Activated CD4-positive, alpha-beta T cell treated with anti-CD3 and anti-CD28 coated beads for 24 hours (primary cell): ENCODE measurements around the gene FAM83F.

Source experiments
- DNase-seq, 2 donors: peaks; one replicate each; pipeline ENCODE4 v3.0.0-alpha.2; 2020; ENCODE audit warnings: low read depth in 2 of 2

Gene FAM83F

DNA sequence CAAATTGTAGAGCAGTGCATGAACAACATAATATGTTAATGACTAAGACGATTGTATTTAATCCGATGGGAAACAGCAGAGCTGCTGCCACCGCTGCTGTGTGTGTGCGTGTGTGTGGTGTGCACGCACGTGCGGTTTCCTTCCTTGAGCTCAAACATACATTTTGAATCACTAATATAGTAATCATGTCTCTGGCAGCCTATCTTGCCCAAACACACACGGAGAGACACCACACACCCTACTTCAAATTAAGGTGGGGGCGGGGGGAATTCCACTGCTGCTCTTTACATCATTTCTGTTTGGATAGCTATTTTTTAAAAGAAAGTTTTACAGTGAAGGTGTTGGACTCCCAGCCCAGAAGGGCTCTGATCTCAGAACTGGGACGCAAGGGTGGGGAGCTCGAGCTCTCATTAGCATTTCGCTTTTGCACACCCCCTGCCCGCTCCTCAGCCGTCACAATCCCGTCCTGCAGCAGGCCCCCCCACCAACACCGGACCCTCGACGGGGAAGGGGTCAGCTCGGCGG is 651 bp upstream of the FAM83F start:
- DNase-seq, result peak in 1 of 2 donors; percentile 30

DNA sequence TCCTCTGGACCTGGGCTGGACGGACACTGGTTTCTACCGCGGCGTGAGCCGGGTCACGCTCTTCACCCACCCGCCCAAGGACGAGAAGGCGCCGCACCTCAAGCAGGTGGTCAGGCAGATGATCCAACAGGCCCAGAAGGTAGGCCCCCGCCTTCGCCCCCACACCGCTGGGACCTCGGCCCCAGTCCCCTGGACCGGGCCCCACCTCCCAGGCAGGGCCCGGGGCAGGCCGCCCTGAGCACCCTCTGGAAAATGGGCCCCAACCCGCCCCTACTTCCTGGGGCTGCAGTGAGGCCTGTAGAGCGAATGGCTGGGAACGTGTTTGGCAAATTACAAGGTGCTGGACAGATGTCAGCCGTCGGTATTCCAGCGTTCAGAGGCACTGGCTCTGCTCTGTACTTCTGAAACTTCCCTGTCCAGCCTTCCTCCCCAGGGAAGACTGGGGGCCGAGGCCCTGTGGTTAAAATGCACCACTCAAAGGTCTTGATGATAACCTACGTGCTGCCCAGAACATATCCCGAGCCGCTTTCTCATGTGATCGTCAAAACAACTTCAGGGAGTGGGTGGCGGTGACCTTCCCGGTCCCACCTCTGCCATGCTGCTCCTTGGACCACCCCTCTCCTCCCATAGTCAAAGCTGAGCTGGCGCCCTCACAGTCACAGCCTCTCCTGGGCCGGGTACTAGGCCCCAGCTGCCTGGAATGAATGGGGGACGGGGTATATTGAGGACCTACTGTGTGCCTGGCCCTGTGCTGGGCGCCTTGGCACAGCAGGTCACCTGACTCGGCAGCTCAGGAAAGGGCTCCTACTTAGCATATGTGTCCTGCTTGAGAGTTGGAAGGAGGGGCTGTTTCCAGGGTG is 869 bp downstream of the FAM83F start:
- DNase-seq, result no peak

DNA sequence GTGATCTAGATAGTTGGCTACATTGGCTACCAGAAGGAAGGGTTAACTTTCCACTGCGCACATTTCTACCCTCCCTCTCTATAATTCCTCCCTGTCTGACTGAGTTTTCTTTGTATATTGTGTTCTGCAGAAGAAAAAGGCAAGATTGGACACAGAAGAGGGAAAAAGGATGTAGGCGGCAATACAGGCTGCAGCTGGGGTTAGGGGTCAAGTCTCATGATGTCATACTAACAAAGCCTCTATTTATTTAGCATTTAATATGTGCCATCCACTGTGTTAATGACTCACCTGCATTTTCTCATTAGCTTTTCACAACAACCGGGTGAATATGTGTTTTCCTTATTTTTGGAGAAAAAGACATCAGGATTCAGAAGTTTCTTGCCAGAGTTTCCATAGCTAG is 2.0 kb downstream of the FAM83F start:
- DNase-seq, result no peak

DNA sequence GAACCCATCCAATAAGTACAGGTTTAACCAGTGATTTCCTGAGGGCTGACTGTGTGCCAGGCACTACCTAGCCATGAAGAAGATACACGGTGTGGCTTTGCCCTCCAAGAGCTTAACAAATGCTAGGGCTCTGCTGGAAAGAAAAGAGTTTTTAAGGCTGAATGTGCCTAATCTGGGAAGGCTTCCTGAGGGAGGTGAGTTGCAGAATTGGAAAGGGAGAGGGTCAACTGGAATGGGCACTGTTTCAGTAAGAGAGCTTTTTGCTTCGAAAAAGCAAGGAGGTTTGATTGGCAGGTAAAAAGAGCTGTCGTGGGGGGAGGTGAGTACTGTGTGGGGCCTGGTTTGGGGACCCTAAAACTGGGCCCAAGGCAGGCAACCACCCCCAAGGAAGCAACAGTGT is 2.7 kb downstream of the FAM83F start:
- DNase-seq, result no peak

DNA sequence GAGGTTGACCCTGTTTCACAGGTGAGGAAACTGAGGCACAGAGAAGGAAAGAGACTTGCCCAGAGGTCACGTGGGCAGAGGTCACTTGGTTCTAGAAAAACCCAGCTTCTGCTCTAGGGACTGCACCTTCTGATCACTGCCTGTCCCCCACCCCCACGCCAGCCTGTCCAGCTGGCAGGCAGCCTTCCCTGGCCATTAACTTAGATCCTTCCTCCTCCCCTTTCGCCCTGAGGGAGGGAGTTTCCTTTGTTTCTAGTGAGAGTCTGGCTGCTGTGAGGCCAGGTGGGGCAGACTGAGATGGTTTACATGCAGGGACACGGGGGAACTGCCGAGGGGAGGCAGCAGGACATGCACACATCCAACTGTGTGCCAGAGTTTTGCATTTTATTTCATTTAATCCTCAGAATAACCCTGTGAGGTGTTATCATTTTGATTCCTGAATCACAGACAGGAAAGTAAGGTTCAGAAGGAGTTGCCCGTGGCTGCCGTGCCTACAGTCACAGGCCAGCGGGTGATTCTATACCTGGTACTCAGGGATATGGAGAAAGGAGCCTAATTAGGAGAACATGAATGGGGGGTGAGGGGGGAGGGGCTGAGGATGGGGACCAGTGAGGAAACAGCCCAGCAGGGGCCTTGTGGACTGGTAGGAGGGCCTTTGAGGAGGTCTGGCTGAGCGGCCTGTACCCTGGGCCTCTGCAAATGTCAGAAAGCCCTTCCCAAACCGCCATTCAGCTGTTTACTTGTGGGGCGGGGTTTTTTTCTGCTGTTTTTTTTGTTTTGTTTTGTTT is 3.4 kb downstream of the FAM83F start:
- DNase-seq, result no peak

DNA sequence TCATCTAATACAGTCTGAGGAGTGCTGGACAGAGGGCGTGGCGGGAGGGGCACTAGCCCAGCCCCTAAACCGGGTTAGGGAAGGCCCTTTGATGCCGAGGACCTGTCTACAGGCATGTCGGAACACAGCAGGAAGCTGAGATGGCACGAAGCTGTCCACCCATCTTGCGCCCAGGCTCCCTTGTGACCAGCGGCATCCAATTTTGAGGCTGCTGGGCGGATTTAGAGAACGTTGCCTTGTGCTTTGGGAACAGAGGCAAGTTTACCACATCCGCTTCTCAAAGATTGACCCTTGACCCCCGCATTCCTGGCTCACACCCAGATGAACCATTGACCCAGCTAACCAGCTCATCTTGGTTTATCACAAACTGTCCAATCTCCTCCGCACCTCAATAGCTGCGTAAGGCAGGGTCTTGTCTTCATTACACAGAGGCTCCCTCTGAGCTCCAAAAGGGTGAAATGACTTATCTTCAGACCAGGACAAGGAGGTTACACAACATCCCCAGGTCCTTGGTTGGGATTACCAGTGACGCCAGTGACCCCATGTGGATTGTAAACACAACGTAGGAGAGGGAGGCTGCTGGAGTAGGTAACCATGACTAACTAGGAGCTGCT is 4.5 kb downstream of the FAM83F start:
- no peak for DNase-seq

DNA sequence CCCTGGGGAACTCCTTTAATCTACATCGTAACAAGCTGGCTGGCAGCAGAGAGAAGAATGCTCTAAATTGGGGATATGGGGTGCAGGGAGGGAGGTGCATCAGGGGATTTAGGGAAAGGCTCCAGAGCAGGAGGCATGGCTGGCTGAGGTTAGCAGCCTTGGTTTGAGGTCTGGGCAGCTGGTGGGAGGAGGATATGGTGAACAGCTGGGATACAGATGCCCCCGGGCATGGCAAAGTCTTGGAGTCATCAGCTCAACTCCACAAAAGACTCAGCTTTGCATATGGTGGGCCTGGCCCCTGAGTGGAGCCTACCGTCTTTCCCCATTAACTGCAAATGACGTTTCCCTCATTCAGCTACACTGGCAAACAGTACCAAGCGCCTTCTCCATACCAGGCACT is 5.4 kb downstream of the FAM83F start:
- no peak for DNase-seq

DNA sequence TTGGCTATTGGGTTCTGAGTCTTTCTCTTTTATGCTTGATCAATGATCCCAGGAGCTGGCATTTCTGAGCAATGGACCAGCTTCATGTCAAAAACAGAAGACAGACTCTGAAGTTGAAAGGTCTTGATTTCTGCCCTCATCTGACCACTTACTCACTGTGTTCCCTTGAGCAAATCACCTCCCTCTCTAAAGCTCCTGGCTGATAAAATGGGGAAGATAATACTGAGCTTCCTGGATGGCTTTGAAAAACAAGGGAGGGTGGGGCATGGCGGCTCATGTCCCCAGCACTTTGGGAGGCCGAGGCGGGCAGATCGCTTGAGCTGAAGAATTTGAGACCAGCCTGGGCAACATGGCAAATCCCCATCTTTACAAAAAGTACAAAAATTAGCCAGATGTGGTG is 6.4 kb downstream of the FAM83F start:
- DNase-seq, result no peak

DNA sequence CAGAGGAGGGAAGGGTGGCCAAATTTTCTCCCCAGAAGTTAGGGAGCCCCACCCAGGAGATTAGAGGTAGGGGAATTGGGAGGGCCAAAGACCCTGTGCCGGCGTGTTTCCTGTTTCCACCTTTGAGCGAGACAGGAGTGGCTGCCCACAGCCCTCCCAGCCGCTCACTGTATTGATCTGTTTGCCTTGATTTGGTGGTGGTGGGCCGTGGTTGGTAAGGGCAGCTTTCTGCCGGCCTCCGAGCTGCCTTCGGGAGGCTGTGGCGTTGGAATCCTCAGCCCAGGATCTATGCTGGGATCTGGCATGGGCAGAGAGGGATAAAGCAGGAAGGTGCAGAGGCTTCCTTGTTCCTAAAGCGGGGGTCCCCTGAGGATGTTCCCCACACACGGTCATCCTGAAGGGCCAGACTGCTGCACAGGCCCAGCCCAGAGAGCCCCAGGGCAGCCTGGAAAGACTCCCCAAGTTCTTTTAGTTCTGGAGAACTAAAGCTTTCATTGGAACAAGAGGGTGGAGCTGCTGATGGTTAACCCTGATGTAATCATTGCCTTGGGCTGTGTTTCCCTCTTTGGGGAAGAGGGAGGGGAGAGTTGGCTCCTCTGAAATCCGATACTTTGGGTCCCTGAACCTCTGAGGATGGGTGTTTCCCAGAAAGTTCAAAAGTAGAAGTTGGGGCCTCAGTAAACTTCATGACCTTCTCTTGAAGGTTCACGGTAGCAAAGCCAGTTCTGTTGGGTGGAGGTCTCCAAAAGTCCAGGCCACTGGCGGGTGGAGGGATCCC is 7.2 kb downstream of the FAM83F start:
- DNase-seq, result no peak

DNA sequence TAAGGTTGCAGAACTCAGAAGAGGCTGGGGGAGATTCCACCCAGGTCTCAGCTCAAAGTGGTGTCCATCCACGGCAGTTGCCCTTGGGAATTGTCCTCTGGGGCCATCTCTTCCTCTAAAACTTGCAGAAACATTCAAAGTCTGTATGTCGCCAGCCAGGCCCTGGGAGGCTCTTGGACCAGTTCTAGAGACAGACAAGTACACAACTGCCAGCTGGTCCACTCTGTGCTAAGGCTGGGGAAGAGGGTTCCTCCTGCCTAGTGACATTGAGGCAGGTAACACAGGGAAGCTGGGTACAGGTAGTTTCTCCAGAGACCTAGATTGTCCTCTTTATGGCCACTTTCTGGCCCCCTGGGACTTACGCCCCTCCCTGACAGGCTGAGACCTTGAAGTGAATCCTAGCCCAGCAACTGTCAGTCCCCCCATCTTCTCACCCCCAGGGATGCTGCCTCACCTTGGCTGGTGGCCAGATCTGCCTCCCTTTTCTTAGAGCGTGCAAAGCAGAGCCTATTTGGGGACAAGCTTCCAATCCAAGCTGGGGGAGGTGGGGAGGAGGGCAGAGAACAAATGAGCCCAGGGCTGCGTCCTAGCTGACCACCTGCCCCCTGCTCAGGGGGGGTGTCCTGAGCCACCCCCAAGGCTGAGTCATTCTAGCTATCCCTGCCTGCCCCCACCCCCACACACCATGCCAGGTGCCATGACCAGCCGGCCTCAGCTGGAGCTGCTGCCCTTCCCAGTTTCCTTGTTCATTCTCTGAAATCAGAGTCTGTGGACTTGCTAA is 8.4 kb downstream of the FAM83F start:
- DNase-seq, result no peak

DNA sequence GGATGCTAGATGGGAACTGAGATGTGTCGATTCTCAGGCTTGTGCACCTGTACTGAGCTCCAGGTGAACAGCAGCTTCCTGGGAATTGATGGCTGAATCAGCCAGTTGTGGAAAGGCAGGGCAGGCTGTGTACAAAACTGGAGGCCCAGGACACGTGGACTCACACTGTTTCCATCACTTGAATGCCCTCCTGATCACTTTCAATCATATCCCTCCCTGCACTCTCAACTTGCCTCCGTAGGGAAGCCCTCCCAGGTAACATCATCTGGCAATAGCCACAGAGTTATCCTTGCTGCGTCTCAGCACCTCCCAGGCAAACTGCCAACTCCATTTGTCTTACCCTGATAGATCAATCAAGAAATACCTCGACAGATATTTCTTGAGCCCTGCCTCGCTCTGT is 10.1 kb downstream of the FAM83F start:
- no peak for DNase-seq

DNA sequence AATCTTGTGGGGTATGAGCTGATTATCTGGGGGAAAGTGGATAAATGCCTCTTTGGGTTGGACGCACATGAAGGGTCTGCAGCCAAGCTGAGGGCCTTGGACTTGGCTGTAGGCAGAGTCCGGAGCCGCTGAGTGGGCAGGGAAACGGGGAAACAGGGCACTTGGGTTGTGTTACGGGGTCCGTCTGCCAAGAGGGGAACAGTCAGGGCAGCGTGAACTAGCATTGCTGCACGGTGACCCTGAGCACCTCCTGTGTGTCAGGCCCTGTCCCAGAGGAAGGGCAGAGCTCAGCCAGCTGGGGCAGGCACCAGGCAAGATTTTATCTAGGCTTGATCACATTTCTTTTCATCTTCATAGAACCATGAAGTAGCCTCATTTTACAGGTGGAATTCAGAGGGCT is 11.9 kb downstream of the FAM83F start:
- DNase-seq, result no peak

DNA sequence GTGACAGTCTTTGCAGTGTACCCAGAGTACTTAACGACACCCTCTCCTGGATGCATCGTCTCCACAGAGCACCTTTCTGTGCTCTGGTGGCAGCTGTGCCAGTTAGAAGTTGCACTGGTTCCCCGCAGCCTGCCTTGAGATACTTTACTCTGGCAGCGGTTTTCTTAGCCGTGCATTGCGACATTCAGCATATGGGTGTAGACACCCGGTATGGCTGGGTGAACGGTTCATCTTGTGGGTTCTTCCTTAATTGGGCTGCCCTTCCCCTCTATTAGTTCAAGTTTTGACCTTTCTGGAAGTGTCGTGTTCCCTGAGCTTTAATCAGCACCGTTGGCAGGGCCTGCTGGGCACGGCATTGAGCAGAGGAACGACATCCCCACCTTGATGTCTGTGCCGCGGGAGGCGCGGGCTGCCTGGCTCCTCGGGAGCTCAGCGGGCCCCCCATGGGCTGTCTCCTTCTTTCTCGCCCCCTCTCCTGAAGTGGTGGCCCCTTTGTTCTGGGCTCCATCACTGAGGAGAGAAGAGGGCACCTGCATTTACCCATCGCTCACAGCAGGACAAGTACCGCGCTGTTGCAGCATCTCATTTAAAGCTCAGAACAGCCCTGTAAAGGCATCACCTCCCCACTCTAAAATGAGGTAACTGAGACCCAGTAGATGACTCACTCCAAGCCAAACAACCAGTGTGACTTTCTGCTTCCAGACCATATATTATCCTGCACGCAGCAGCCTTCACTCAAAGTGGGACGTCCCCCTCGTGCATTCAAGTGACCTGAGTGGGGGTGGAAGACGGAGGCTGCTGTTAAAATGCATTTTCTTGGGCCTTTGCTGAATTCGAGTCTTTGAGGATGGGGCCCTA is 13.3 kb downstream of the FAM83F start:
- DNase-seq, result no peak

DNA sequence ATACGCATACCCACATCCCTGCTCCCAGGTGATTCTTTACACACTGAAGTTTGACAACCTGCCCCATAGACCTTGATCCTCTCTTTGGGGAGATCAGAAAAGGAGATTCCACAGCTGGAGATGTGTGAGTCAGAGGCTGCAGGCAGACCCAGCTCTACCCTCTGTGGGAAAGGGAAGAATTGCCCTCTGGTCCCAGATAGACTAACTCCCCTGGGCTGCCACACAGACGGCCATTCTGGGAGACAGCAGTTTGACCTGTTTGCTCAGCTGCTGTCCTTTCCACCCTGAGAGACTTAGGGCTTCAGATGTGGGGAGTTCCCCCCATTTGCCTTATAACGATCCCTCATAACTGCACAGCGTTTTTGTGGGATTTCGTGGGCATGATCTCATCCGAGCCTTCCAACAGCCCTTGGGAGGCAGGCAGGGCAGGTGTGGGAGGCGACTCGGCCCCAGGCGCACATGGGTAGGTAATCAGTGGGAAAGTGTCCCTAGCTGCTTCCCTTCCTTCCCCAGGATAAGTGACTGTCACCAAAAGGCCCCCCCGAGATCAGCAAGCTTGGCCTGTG is 14.1 kb downstream of the FAM83F start:
- DNase-seq, result no peak

DNA sequence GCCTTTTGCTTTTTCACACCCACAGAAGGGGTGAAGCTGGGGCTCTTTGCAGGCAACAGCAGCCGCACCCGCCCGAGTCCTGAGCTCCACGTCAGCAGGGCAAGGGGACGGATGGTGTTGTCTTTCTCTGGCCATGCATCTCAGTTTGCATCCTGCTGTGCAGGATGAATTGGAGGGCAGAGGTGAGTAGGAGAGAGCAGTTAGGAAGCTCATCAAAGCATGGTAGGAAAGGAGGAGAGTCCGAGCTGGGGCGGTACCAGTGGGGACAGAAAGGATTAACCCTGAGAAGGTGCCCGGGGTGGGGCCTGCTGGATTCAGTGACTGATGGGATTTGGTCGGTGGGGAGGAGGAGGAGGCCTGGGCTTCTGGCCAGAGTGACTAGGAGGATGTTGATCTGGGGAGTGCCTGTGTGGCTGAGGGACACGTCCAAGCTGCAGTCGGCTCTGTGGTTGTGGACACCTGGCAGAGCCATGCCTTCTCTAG is 14.6 kb downstream of the FAM83F start:
- DNase-seq, result no peak

DNA sequence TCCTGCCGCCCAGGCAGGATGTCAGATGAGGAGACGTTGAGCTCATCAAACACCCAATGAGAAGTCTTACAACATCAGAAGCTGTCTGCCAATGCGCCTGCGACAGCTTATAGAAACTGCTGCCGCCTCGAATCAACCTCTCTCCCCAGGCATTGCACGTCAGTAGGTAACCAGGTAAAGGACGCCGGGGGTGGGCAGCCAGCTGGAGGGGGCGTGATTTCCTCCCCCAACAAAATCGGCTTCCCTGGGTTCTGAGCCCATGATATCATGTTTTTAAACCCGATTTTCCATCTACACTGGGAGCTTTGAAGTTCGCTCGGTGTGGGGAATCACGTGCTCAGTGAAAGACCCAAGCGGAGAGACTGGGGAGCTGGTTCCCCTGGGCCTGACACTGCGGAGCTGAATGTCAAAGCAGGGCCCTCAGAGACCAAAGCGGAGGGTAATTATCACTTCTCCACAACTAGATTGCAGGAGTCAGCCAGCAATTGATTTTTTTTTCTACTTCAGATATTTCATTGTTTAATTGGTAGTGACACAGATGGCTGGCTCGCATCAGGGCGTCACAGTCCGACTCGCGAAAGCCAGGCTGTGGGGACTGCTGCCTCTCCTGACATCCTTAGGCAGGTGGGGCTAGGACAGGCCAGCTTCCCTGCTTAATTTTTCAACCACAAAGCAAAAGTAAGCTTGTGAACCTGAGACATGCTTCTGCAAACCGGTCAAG is 15.4 kb downstream of the FAM83F start:
- no peak for DNase-seq

DNA sequence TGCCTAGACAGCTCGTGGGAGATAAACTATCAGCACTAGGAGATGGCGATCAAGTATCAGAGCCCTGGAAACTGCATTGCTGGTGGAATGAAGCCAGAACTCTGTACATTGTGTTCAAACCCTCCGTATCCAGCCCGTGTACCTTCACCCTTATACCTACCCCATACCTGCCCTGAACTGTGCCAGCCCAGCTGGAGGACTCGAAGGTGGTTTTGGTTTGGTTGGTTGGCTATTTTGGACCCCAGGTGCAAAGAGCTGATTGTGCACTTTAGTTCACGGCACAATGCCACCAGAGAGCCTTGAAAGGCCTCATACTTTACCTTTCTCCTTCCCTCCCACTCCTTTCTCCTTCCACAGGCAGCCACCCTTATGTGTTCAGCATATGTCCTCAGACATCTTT is 16.0 kb downstream of the FAM83F start:
- no peak for DNase-seq

DNA sequence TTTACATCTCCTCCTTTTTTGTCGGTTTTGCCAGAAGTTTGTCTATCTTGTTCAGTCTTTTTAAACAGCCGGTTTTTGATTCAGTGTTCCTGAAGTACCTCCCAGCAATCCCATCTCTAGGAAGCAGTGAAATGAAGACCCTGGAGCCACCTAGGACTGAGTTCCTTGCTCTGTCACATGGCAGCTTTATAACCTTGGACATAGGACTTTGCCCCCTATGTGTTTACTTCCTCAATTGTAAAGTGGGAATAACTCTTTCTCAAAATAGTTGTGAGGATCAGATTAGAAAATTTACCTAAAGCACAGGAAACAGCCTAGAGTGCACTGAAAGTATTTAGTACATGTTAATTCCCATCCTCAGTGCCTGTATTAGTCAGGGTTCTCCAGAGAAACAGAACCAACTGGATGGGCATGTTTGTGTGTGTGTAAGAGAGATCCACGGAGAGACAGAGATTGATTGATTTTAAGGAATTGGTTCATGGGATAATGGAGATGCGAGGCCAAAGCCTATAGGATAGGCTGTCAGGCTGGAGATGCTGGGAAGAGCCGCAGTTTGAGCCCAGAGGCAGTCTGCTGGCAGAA is 20.0 kb downstream of the FAM83F start:
- no peak for DNase-seq
